Natural killer cell (primary cell): Measurements from ENCODE around the gene DBT. TPM values are rescaled to one million over a fixed set of nuclear protein-coding genes. Genes with fewer than 3 reads are reported as not detected.

Experiments used
- ATAC-seq, 3 donors: fragments of 150-1000 bp in 2 of 3; fragments of 200-7000 bp in 1 of 3; cut with Tn5 transposase; 1 replicate in 1 of 3; 2 replicates in 2 of 3; pipeline ENCODE4 v1.10.0; 2021; ENCODE audit warnings: mild to moderate bottlenecking in 2 of 3, moderate library complexity in 2 of 3
- DNase-seq, 2 donors: peaks; one replicate each; pipeline versions ENCODE4 v3.0.0 to v3.0.0-alpha.2; 2013 to 2021; ENCODE audit warnings: mixed read lengths in 1 of 2
- H3K27ac ChIP-seq: one replicate; pipeline ENCODE4 v1.5.1; 2013; ENCODE audit warnings: mild to moderate bottlenecking, low read length
- H3K27me3 ChIP-seq: one replicate; pipeline ENCODE4 v1.6.1; 2013; ENCODE audit warnings: low read length; ENCODE audit not compliant: control insufficient read depth, insufficient read depth
- H3K36me3 ChIP-seq: one replicate; pipeline ENCODE4 v1.6.1; 2013; ENCODE audit warnings: low read length; ENCODE audit not compliant: control insufficient read depth, insufficient read depth
- H3K4me1 ChIP-seq: one replicate; pipeline ENCODE4 v1.6.1; 2013; ENCODE audit warnings: low read length; ENCODE audit not compliant: control insufficient read depth, insufficient read depth
- H3K4me3 ChIP-seq: one replicate; pipeline ENCODE4 v1.5.1; 2013; ENCODE audit warnings: low read length
- H3K9me3 ChIP-seq: one replicate; pipeline ENCODE4 v1.6.1; 2013; ENCODE audit warnings: low read length; ENCODE audit not compliant: control insufficient read depth, insufficient read depth
- H3K27ac Mint-ChIP-seq, 2 donors: one replicate each; pipeline ENCODE4 v1.8.0; 2022; ENCODE audit warnings: mild to moderate bottlenecking in 2 of 2, mixed read lengths in 2 of 2, moderate library complexity in 1 of 2
- H3K27me3 Mint-ChIP-seq, 2 donors: one replicate each; pipeline ENCODE4 v1.8.0; 2022; ENCODE audit warnings: low read depth in 2 of 2, mixed read lengths in 2 of 2
- H3K36me3 Mint-ChIP-seq: one replicate; pipeline ENCODE4 v1.8.0; 2022; ENCODE audit warnings: mixed read lengths
- H3K4me1 Mint-ChIP-seq, 2 donors: one replicate each; pipeline ENCODE4 v1.8.0; 2022; ENCODE audit warnings: mixed read lengths in 2 of 2
- H3K4me3 Mint-ChIP-seq: one replicate; pipeline ENCODE4 v1.8.0; 2022; ENCODE audit warnings: mild to moderate bottlenecking, moderate library complexity, mixed read lengths
- H3K9me3 Mint-ChIP-seq, 2 donors: one replicate each; pipeline ENCODE4 v1.8.0; 2022; ENCODE audit warnings: mixed read lengths in 2 of 2
- WGBS: methylation state at CpG from one replicate; pipeline ENCODE4 v1.1.7; 2013; ENCODE audit warnings: missing lambda C conversion rate; ENCODE audit not compliant: insufficient coverage; 5-methylcytosine and 5-hydroxymethylcytosine counted together
- intact Hi-C: fragments of 100-400 bp; cut with micrococcal nuclease; formaldehyde crosslinking; loops from one replicate; pipeline ENCODE4 v1.14.2; 2022
- total RNA-seq, 4 donors: library from RNA; stranded (reverse); fragments of 120-200 nt in 1 of 4; gene quantifications; one replicate each; pipeline versions ENCODE4 v1.2.3 to v1.2.4, GENCODE V29; 2013 to 2022
- TF ChIP-seq, protein P1 (sequence below): fragments of 200-600 bp; IDR thresholded peaks from one replicate; pipeline ENCODE4 v1.8.0; 2022; ENCODE audit warnings: antibody characterized with exemption

The DBT gene
- total RNA-seq, 3 donors from 2014 or later (not counting 1 experiment from before 2014, with no cell fraction given) = 9.9 to 11.5 (median 10.2) TPM

DNA sequence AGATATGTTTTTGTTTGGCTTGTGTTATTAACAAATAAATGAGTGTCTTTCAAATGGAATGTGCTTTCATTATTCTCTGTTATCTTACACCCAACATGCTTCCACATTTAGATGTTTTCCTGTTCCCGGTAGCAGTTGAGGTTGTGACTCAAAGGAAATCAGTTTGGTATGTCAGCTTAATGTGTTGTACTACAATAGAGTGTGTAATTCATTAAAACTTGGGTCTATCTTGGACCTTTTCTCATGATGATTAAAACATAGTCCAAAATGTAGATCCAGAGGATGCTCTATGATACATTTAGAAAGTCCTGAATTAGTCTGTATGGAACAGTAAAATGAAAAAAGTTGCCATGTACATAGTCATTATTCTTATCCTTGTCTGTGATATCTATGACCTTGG is 43.1 kb upstream of the DBT start:
- no peaks in the 10 kb centered on the region for H3K4me1 ChIP-seq
- ATAC-seq (no peak), DNase-seq (no peak)
- no peak overlapping the region for H3K4me3 ChIP-seq
- TF ChIP-seq, protein P1, sequence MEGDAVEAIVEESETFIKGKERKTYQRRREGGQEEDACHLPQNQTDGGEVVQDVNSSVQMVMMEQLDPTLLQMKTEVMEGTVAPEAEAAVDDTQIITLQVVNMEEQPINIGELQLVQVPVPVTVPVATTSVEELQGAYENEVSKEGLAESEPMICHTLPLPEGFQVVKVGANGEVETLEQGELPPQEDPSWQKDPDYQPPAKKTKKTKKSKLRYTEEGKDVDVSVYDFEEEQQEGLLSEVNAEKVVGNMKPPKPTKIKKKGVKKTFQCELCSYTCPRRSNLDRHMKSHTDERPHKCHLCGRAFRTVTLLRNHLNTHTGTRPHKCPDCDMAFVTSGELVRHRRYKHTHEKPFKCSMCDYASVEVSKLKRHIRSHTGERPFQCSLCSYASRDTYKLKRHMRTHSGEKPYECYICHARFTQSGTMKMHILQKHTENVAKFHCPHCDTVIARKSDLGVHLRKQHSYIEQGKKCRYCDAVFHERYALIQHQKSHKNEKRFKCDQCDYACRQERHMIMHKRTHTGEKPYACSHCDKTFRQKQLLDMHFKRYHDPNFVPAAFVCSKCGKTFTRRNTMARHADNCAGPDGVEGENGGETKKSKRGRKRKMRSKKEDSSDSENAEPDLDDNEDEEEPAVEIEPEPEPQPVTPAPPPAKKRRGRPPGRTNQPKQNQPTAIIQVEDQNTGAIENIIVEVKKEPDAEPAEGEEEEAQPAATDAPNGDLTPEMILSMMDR = no peak
- H3K36me3 ChIP-seq = peaks cover 45% of the 10 kb centered on the region
- no peak overlapping the region for H3K27ac ChIP-seq
- no CpG with 5 or more reads among the region's 1 CpG for WGBS
- H3K9me3 ChIP-seq = no peaks in the 10 kb centered on the region
- Mint-ChIP-seq H3K4me1 (no peaks in the 10 kb centered on the region), H3K27me3 (no peaks in the 10 kb centered on the region), H3K4me3 (no peak overlapping the region), H3K36me3 (no peaks in the 10 kb centered on the region), H3K9me3 (no peaks in the 10 kb centered on the region), H3K27ac (peak overlapping the region in 1 of 2 donors; percentile 63)
- intact Hi-C loops = no loop called here
- H3K27me3 ChIP-seq = no peaks in the 10 kb centered on the region

DNA sequence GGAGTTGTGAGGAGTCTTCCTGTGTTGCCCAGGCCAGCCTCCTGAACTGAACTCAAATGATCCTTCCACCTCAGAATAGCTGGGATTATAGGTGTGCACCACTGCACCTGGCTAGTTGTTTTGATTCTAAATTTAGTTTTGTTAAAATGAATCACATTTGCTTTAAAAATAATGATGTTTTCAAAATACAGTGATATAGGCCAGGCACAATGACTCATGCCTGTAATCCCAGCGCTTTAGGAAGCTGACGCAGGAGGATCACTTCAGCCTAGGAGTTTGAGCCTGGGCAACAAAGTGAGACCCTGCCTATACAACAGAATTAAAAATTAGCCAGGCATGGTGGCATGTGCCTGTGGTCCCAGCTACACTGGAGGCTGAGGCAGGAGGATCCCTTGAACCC is 40.7 kb upstream of the DBT start:
- intact Hi-C loops = no loop called here
- WGBS = 100% methylated on average over 2 of the region's 2 CpGs
- Histone ChIP-seq H3K4me1 (no peaks in the 10 kb centered on the region), H3K9me3 (no peaks in the 10 kb centered on the region), H3K4me3 (no peak overlapping the region), H3K27me3 (no peaks in the 10 kb centered on the region), H3K27ac (no peak overlapping the region), H3K36me3 (peaks cover 65% of the 10 kb centered on the region)
- H3K4me3 Mint-ChIP-seq = no peak overlapping the region
- TF ChIP-seq, protein P1 = no peak
- H3K27ac Mint-ChIP-seq = no peak overlapping the region
- DNase-seq = no peak
- no peak for ATAC-seq
- peaks cover 15% of the 10 kb centered on the region for H3K36me3 Mint-ChIP-seq
- no peaks in the 10 kb centered on the region for H3K27me3 Mint-ChIP-seq
- no peaks in the 10 kb centered on the region for H3K4me1 Mint-ChIP-seq
- no peaks in the 10 kb centered on the region for H3K9me3 Mint-ChIP-seq

DNA sequence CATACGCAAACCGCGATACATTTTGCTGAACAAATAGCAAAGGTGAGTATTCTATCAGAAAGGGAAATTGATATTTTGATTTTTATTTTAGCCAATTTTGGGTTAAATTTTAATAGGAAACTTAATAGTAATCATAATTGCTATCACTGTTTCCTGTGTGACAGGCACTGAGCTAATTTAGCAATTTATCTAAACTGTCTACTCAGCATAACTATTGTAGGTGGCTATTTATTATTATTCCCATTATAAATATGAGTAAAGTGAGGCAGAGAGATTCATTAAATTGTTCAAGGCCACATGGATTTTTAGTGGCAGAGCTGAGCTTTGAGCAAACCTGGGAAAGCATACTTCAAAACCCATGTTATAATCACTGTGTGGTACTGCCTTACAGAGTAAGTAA is 37.5 kb upstream of the DBT start:
- no peaks in the 10 kb centered on the region for H3K27me3 Mint-ChIP-seq
- Histone ChIP-seq H3K36me3 (peaks cover 74% of the 10 kb centered on the region), H3K4me3 (no peak overlapping the region), H3K27ac (no peak overlapping the region), H3K9me3 (no peaks in the 10 kb centered on the region), H3K27me3 (no peaks in the 10 kb centered on the region), H3K4me1 (no peaks in the 10 kb centered on the region)
- intact Hi-C loops = no loop called here
- no peak for DNase-seq
- no peaks in the 10 kb centered on the region for H3K9me3 Mint-ChIP-seq
- no peaks in the 10 kb centered on the region for H3K4me1 Mint-ChIP-seq
- no peak overlapping the region for H3K27ac Mint-ChIP-seq
- peaks cover 15% of the 10 kb centered on the region for H3K36me3 Mint-ChIP-seq
- TF ChIP-seq, protein P1 = no peak
- WGBS = 100% methylated on average over 3 of the region's 3 CpGs
- no peak overlapping the region for H3K4me3 Mint-ChIP-seq
- ATAC-seq = no peak

DNA sequence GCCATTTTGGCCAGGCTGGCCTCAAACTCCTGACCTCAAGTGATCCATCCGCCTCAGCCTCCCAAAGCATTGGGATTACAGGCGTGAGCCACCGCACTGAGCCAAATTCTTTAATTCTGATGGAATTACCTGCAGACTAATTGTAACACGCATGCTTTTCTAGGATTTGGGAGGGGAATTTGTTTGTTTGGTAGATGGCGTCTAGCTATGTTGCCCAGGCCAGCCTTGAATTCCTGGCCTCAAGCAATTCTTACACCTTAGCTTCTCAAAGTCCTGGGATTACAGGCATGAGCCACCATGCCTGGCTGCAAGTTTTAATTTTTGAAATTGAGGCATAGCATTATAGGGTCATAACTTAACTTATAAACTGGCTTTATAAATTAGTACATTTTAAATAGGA is 35.0 kb upstream of the DBT start:
- Histone ChIP-seq H3K4me1 (no peaks in the 10 kb centered on the region), H3K27me3 (no peaks in the 10 kb centered on the region), H3K36me3 (peaks cover 72% of the 10 kb centered on the region), H3K4me3 (no peak overlapping the region), H3K9me3 (no peaks in the 10 kb centered on the region), H3K27ac (no peak overlapping the region)
- TF ChIP-seq, protein P1 = no peak
- peaks cover 15% of the 10 kb centered on the region for H3K36me3 Mint-ChIP-seq
- no peak overlapping the region for H3K4me3 Mint-ChIP-seq
- H3K9me3 Mint-ChIP-seq = no peaks in the 10 kb centered on the region
- no peak for ATAC-seq
- WGBS = 98% methylated on average over 4 of the region's 5 CpGs
- intact Hi-C loops = no loop called here
- no peak overlapping the region for H3K27ac Mint-ChIP-seq
- no peaks in the 10 kb centered on the region for H3K4me1 Mint-ChIP-seq
- no peaks in the 10 kb centered on the region for H3K27me3 Mint-ChIP-seq
- DNase-seq = no peak
